ENCODE data around the gene RBBP8NL.

RBBP8NL gene

GRCh38 chr20:62389601-62390087 lies 37.7 kb downstream of the RBBP8NL start:
- Histone ChIP-seq H3K4me2 (ENCODE audit: low read depth, low read length, poor library complexity, severe bottlenecking) (no peak overlapping the region), H2AFZ (ENCODE audit: low read depth, low read length, severe bottlenecking) (no peak overlapping the region), H3K27ac (ENCODE audit: low read depth, low read length) (no peak overlapping the region), H3K9me2 (replicated peaks; ENCODE audit: insufficient read depth, low read length) (no peaks in the 10 kb centered on the region), H3K79me2 (ENCODE audit: insufficient read depth, low read length) (peaks cover 38% of the 10 kb centered on the region), H3K4me3 (ENCODE audit: insufficient read depth, low read length, poor library complexity, severe bottlenecking) (no peak overlapping the region), H3K36me3 (ENCODE audit: low read length) (peaks cover 8% of the 10 kb centered on the region; the same call in 1 of the 2 replicates), H4K20me1 (ENCODE audit: low read depth, low read length) (no peaks in the 10 kb centered on the region; the same call in 1 of the 2 replicates), H3K27me3 (ENCODE audit: low read length) (no peaks in the 10 kb centered on the region), H3K9me3 (ENCODE audit: insufficient read depth, low read length) (no peaks in the 10 kb centered on the region), H3K9ac (ENCODE audit: low read length) (no peak overlapping the region), H3F3A (ENCODE audit: insufficient read depth) (peaks cover 25% of the 10 kb centered on the region)
- no peak for TF ChIP-seq EZH2phosphoT487 (conservative IDR thresholded peaks at IDR 0.05; ENCODE audit: low read length)

GRCh38 chr20:62388839-62389600 lies 38.3 kb downstream of the RBBP8NL start:
- Histone ChIP-seq H4K20me1 (ENCODE audit: low read depth, low read length) (no peaks in the 10 kb centered on the region; the same call in 1 of the 2 replicates), H3K36me3 (ENCODE audit: low read length) (peaks cover 8% of the 10 kb centered on the region; the same call in 1 of the 2 replicates), H3K4me2 (ENCODE audit: low read depth, low read length, poor library complexity, severe bottlenecking) (no peak overlapping the region), H3K27ac (ENCODE audit: low read depth, low read length) (no peak overlapping the region), H3K79me2 (ENCODE audit: insufficient read depth, low read length) (peaks cover 38% of the 10 kb centered on the region), H3K9me3 (ENCODE audit: insufficient read depth, low read length) (no peaks in the 10 kb centered on the region), H2AFZ (ENCODE audit: low read depth, low read length, severe bottlenecking) (no peak overlapping the region), H3K9me2 (replicated peaks; ENCODE audit: insufficient read depth, low read length) (no peaks in the 10 kb centered on the region), H3F3A (ENCODE audit: insufficient read depth) (peaks cover 25% of the 10 kb centered on the region), H3K4me3 (ENCODE audit: insufficient read depth, low read length, poor library complexity, severe bottlenecking) (no peak overlapping the region), H3K27me3 (ENCODE audit: low read length) (no peaks in the 10 kb centered on the region), H3K9ac (ENCODE audit: low read length) (no peak overlapping the region)
- TF ChIP-seq CTCF (IDR thresholded peaks at IDR 0.05; ENCODE audit: insufficient read depth, low read length, poor library complexity, severe bottlenecking), result no peak
- TF ChIP-seq EZH2phosphoT487 (conservative IDR thresholded peaks at IDR 0.05; ENCODE audit: low read length), result no peak

- H2AFZ ChIP-seq (ENCODE audit: low read depth, low read length, severe bottlenecking), result no peak overlapping the region
- no peaks in the 10 kb centered on the region for H3K27me3 ChIP-seq (ENCODE audit: low read length)
- peaks cover 8% of the 10 kb centered on the region; the same call in 1 of the 2 replicates for H3K36me3 ChIP-seq (ENCODE audit: low read length)
- peak overlapping the region; percentile 99 for H3K9ac ChIP-seq (ENCODE audit: low read length)
- H3K9me2 ChIP-seq (replicated peaks; ENCODE audit: insufficient read depth, low read length), result no peaks in the 10 kb centered on the region
- no peaks in the 10 kb centered on the region; the same call in 1 of the 2 replicates for H4K20me1 ChIP-seq (ENCODE audit: low read depth, low read length)
- H3F3A ChIP-seq (ENCODE audit: insufficient read depth), result peaks cover 25% of the 10 kb centered on the region
- H3K4me2 ChIP-seq (ENCODE audit: low read depth, low read length, poor library complexity, severe bottlenecking), result peak overlapping the region; percentile 92
- TF ChIP-seq EZH2phosphoT487 (conservative IDR thresholded peaks at IDR 0.05; ENCODE audit: low read length) (no peak), CTCF (IDR thresholded peaks at IDR 0.05; ENCODE audit: insufficient read depth, low read length, poor library complexity, severe bottlenecking) (no peak)
- H3K4me3 ChIP-seq (ENCODE audit: insufficient read depth, low read length, poor library complexity, severe bottlenecking), result peak overlapping the region; percentile 100
- H3K79me2 ChIP-seq (ENCODE audit: insufficient read depth, low read length), result peaks cover 38% of the 10 kb centered on the region
- H3K27ac ChIP-seq (ENCODE audit: low read depth, low read length), result peak overlapping the region; percentile 68
- H3K9me3 ChIP-seq (ENCODE audit: insufficient read depth, low read length), result no peaks in the 10 kb centered on the region
These were observed 39.3 kb downstream of the RBBP8NL start for GRCh38 chr20:62387933-62388635.
